Bone marrow (tissue), 2 donors: Measurements from ENCODE around the gene FGFBP1.
"Not testable (repeated sequence)": the region's sequence is repeated elsewhere in the genome, so short reads cannot be mapped to it uniquely, and the experiment has no call there.

ENCODE experiments used
- DNase-seq, 2 donors: peaks; one replicate each; lab custom pipeline; 2025; lab: John Stamatoyannopoulos, UW

FGFBP1 gene

DNA sequence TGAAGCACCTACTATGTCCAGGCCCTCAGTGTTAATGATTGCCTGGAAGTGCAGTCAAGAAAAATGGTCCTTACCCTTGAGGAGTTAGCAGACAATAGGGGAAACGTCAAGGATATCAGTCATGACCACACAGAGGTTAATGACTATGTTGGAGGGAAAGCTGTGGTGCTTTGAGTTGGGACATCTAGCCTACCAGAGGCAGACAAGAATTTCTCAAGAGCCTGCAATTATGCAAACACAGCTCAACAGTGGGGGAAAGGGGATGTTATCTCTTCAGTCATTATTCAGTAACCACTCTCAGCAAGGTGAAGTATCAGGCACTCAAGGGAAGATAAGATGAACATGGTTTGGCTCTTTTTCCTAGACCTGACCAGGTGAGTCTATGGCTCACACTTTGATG lies 7.0 kb upstream of the FGFBP1 start:
- DNase-seq, result no peak

DNA sequence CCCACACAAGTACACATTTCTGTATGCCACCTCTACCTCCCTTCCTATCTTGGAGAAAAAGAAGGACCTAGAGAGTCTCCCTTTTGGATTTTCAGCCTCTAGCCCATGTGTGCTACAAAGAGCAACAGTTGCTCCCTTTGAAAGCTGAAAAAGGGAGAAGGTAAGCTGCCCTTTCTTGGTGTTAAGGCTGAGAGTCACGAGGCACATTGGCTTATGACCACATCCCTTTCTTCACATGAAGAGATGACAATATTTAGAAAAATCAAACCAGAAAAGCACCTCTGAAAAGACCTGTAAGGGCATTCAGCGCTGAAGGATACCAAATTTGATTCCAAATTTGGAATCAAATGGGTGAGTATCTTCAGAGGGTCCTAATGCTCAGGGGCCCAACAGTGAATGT lies 6.4 kb upstream of the FGFBP1 start:
- no peak for DNase-seq

DNA sequence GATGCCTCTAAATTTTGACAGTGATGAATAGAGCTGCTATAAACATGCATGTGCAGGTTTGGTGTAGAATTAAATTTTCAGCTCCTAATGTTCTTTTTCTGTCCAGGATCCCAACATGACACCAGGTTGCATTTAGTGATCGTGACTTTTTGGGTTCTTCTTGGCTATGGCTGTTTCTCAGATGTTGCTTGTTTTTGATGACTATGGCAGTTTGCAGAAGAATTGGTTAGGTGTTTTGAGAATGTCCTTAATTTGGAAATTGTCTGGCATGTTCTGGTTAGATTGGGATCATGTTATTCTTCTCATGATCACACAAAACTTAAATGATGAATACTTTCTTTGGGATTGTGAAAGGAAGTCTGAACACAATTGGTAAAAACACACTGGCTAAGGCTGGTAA lies 3.7 kb upstream of the FGFBP1 start:
- DNase-seq, result no peak

DNA sequence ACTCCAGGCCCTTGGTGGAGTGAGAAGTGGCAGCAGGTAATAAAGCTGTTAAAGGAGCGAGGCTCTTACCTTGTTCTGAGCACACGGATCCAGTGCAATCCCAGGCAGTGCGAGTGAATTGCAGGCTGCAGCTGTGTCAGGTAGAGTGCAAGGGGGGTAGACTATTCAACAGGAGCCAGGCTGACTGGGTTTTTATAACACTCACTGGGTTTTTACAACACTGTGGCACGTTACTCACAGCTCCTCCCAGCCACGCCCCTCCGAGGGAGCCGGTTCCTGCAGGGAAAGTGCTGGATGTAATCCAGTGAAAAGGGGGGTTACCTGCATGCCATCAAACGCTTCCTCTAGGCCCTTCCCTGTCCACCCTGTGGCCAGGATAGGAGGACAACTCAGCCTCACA lies 358 bp downstream of the FGFBP1 start:
- no peak for DNase-seq

DNA sequence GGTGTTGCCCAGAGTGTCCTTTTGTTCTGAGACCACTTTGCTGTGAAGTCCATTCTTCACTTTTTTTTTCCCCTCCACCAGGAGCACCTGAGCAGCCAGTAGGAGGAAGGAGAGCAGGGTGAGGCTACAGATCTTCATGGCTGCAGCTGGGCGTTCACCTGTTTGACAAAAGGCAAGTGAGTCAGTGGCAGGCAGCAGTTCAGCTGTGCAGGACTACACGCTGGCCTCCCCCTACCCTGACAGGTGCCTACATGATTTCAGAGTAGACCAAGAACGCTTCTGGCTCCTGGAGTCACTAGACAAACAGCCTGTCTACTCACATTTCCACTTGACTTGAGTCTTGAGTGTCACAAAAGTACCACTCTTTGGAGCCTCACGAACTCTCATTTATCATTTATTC lies 2.0 kb downstream of the FGFBP1 start:
- no peak for DNase-seq

DNA sequence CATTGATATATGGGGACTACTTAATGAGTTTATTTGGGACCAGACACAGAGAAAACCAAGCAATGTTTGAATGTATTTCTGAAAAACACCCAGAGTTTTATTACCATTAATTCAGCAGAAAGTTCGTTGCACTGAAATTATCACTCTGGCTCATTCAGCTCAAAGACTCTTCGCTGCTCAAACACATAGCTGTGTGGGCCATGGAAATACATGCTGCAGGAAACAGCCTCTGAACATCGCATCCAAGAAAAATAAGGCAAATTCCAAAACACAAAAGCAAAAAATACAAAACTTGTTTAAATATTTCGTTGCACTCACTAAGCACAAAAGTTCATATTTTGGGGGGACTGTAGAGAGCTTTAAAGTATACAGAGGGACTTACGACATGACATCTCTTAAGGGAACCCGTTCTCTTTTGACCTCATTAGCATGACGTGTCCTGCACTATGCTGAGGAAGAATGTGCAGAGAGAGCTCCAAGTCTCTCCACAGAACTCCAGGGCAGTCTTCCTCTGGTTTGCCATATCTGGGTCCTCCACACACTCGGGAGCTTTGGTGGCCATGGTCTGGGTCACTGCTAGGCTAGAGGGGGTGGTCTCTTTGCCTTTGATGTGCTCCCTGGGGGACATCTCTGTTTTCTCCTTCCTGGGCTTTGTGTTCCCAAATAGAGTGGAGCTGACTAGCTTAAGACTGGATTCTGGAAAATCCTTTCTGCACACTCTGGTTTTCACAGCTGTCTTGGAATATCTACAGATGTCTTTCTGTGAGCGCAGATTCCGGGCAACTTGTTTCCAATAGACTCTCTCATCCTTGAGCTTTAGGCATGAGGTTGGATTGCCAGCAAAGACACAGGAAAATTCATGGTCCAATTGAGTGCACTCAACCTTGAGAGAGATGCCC lies 2.8 kb downstream of the FGFBP1 start:
- no peak for DNase-seq

DNA sequence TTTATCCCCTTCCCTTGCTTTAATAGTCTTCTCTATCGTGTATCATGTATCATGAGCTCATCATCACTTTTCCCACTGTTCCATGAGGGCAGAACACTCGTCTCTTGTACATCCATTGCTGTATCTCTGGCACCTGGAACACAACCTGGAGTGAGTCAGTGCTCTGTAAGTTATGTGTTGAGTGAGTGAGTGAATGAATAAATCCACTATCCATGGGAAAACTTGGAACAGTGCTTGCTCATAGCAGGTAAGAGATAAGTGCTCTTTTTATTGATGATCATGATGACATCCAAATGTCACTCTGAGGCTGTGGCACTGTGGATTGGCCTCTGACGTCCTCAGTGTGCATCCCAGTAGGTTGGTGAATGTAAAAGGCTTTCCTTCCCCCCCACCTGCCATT lies 4.3 kb downstream of the FGFBP1 start:
- DNase-seq, result no peak

DNA sequence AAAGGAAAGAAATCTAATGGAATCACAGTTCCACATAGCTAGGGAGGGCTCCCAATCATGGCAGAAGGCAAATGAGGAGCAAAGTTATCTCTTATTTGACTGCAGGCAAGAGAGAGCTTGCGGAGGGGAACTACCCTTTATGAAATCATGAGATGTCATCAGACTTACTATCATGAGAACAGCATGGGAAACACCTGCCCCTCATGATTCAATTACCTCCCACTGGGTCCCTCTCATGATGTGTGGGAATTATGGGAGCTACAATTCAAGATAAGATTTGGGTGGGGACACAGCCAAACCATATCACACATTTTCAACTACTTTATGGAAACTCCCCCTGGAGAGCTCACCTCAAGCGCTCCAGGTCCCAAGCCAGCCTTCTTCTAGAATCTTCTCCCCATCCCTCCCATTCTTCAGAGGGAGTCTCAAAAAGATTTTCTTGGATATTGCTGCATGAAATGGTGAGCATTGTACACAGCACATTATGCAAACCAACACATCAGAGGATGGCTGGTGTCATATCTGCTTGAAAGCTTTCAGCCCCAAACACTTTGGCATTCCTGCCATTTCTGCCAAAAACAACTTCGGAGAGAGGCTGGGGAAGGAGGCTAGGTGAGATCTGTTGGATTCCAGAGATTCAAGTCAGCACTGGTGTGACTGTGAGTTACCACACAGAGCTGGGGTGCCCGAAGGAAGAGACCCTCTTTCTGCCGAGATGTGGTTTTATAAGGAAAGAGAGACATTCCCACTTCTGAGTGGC lies 6.9 kb downstream of the FGFBP1 start:
- no peak for DNase-seq

DNA sequence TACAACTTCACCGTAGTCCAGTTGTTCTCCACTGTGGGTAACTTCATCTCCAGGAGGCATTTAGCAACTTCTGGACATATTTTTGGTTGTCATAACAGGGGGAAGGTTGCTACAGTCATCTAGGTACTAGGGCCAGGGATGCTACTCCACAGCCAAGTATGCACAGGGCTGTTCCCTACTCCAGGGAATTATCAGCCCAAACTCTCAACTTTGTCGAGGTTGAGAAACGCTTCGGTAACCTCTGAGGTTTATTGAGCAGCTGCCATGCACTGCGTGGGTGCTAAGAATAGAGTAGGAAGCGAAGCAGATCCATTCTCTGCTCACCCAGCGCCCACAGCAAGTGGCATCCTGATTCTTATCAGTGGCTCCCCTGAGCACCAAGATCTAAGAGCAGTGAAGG lies 8.2 kb downstream of the FGFBP1 start:
- DNase-seq, result no peak

DNA sequence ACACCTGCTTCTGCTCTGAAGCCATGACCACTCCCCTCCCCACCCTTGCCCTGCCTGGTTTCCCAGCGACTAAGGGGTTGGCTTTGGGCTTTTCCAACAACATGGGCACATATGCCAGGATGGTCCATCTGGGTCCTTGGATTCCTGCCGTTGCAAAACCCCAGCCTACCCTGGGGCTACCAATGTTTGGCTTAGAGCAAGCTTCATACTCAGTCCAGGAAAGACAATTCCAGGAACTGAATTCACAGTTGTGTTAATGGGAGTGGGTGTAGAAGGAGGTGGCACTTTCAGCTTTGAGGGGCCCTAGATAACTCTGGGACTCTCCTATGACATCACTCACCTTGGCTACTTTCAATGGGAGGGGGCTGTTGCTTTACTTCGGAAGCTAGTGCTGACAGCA lies 9.0 kb downstream of the FGFBP1 start:
- no peak for DNase-seq

DNA sequence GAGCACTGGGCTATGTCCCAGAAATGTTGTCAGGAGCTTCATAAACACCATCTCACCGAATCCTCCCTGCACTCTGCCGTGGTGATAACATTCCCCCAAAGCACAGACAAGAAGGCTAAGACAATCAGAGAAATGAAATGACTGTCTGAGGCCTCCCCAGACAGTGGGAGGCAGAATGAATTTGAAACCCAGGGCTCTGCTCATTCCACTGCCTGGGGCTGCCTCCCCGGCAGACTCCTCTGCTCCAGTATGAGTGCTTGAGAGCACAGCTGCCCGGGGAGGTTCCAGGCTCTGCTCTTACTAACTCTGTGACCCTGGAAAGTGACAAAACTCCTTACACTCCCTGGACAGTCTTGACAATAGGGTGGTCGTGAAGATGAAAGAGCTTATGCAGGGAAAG lies 9.7 kb downstream of the FGFBP1 start:
- DNase-seq, result no peak

DNA sequence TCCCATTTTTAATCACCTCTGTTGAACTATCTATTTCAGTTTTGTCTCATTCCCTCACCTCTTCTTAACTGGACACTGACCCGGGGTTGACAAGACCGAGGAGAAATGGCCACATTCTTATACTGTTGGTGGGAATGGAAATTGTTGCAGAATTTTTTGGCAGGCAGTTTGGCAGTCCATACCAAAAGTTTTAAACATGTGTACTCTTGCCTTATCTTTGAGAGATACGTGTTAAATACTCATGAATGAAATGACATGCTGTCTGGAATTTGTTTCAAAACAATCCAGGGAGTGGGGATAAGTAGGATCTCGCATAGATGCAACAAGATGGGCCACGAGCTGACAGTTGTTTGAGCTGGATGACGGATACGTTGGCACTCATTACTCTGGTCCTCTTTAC lies 12.1 kb downstream of the FGFBP1 start:
- no peak for DNase-seq

DNA sequence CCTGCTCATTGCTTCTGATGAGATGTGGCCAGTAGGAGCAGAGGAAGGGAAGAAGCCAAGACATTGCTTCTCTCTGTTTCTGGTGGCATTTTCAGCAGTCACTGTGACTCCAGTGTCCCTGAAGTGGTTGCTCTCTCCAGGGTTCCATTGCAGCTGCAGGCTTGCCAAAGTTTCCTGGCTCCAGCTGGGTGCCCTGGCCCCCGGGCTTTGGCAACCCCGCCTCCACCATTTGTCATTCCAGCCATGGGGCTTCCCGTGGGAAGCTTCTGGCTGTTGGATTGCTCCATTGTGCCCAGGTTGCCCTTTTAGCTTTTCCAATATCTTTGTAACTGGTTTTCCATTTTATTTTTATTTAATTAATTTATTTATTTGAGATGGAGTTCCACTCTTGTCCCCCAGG lies 12.7 kb downstream of the FGFBP1 start:
- no peak for DNase-seq

DNA sequence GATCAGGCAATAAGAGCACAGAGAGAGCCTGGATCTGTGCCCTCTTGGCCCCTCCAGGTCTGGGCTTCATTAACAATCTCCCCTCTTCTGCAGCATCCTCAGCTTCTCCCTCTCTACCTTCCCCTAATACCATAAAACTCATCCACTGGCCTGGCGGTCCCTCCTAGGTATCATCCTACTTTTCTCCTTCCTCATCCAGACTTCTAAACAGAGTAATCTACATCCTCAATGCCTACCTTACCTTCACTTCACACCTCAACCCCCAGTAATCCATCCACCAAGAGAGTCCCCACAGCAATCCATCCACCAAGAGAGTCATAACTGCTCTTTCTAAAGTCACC lies 17.0 kb downstream of the FGFBP1 start:
- no peak for DNase-seq

DNA sequence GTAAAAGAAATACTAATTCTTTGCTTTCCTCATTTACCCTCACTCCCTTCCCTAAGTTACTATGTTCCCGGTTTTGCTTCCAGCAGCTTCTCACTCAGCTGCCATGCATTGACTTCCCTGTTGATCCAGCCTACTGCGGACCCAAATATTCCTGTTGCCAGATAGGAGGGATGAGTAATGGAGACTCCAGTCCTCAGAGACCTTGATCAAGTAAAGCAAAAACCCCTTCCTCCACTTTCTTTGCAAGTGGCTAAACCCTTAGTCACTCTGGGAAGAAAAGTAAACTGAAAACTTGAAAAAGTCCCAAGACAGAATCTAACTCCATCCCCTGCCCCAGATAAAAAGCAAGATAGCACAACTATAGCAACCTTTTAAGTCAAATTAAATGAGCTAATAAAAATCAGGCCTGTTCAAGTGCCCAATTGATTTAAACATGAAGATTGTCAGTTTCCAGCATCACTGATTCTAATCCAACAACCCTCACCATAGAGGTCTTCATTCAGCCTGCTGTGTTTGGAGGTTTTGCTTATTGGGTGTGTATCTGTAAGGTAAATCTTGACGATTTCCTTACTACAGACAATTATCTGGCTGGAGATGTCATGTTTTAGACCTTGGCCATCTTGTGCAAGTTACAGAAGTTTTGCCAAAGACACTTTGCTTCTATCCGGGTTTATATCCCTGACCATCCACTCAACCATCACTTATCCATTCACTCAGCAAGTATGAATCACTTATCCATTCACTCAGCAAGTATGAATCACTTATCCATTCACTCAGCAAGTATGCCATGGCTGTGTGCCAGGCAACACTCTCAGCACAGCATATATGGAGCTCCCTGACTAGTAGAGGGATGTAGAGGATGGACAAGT lies 17.6 kb downstream of the FGFBP1 start:
- DNase-seq, result no peak

DNA sequence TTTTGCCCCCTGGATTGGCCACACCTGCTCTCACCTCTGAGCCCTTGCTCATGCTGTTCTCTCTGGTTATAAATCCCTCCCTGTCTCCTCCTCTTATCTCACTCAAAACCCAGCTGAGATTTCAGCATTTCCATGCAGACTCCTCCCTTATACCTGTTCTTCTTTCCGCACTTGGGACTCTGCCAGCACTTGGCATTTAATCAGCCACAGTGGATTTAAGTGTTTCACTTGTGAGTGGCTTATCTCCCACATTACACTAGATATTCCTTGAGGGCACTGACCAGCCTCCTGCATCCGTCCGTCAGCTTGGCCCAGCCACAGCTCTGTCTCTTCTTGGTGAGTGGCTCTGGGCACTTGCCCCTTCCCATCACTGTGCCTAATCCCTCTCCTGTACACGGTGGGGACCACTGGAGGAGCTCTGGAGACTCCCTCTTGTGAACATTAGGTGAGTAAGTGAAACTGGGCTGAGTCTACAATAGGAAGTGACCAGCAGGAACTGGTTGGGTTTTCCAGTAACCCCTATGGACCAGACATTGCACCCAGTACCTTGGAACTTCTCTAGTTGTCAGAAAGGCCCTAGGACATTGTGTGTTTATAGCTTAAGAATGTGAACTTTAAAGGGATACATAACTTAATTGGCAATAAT lies 19.9 kb downstream of the FGFBP1 start:
- DNase-seq, result no peak

DNA sequence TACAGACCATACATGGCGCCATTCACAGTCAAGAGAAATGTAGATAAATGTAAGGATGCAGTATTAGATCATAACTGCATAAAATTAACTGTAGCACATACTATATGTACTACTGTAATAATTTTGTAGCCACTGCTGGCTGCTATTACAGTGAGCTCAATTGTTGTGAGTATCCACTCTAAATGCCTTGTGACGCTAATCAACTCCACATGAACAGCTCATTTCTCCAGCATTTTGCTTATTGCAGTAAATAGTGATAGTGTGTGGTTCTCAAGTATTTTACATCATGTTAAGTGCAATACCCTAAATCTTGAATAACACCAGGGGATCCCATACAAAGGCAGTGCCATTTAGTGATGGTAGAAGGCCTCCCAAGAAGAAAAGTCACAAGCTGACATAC lies 21.2 kb downstream of the FGFBP1 start:
- no peak for DNase-seq

DNA sequence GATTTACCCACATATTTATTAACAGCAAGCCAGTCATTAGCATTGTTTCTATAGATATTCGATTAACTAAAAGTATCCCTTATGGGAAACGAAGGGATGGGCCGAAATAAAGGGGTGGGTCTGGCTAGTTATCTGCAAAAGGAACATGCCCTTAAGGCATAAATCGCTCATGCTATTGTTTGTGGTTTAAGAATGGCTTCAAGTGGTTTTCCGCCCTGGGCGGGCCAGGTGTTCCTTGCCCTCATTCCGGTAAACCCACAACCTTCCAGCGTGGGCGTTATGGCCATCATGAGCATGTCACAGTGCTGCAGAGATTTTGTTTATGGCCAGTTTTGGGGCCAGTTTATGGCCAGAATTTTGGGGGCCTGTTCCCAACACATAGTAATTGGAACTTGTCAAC lies 22.2 kb downstream of the FGFBP1 start:
- not testable (repeated sequence) for DNase-seq

DNA sequence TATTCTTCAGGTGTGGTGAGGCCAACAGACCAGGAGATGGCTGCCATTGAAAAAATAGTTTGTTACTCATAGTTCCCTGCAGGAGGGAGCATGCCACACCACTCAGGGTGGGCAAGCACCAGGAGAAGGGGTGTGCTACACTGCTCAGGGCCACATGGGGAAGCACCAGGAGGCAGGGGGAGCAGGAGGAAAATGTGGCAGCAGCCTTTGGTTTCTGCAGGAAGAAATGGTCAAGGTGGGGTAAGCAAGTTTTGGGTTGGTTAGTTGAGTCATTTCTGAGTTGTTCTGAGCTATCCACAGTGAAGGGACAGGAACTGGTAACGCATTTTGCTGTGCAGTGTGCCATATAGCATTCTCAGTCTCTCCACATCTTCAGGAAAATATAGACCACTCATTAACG lies 23.8 kb downstream of the FGFBP1 start:
- DNase-seq, result no peak

DNA sequence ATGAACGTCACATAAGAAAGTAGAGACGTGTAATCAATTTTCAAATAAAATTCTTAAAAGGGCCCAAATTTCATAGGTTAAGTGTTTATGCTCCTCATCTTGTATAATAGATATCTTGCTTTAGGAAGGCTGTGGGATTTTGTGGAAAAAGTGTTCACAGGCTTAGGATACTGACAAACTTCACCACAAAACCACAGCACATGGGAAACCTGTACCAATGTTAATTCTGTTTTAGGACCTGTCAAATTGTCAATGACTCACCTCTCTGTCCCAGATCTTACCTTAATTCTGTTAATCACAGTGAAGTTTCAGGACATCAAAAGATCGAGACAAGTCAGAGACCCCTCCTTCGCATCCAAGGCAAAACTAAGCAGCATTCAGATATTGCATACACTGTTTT lies 24.2 kb downstream of the FGFBP1 start:
- DNase-seq, result no peak

DNA sequence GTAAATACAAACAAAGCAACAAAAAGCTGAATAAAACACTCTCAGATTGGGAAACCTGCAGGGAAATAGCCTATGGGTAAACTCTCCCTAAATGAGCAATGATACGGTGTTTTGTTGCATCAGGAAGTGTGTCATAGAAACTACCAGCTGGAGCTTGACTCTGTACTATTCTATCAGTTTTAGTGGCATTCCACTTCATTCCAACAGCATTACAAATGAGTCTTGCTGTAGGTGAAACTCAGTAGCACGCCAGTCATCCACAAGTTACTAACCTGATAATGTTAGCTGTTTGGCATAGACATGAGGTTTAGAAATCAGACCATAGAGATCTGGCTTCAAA lies 24.9 kb downstream of the FGFBP1 start:
- no peak for DNase-seq

DNA sequence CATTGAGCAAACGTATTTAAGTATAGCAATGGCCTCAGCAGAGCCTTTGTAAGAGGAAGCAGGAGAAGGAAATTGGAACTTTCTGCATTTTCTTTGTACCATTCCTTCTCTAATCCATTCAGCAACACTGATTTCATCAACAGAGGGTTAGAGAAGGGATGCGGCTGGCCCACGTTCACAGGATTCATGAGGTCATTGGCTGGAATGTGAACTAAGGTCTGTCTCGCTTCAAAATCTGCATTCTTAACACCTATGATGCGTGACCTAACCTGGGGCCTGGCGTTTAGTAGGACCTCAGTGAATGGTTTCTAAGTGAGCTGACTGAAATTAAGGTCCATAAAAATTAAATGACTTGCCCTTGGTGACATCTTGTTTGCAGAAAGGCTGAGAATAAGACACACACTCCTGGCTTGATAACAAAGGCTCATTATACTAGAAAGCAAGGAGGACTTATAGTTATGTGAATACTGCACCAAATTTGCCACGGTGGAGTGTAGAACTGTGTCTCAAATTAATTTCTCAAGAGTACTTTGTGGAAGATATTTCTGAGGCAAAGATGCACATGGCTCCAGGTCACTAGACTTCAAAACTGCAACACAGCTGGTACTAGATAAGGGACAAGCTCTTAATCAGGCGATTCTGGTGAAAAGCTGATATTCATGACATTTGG lies 25.4 kb downstream of the FGFBP1 start:
- DNase-seq, result no peak
